IPS DF 6.9 (cell line): ENCODE measurements around the gene FMOD.

Experiments used
- DNase-seq: peaks from one replicate; pipeline ENCODE4 v3.0.0-alpha.2; 2013; ENCODE audit warnings: low read depth, low spot score
- H3K27ac ChIP-seq: one replicate; pipeline ENCODE4 v1.5.1; 2013; ENCODE audit warnings: low read length, control low read depth
- H3K27me3 ChIP-seq: 2 replicates; pipeline ENCODE4 v1.6.1; 2013; ENCODE audit warnings: mild to moderate bottlenecking, low read length; ENCODE audit not compliant: control insufficient read depth, insufficient read depth
- H3K36me3 ChIP-seq: 2 replicates; pipeline ENCODE4 v1.6.1; 2013; ENCODE audit warnings: low read length; ENCODE audit not compliant: control insufficient read depth, insufficient read depth
- H3K4me1 ChIP-seq: 2 replicates; pipeline ENCODE4 v1.6.1; 2013; ENCODE audit warnings: low read length; ENCODE audit not compliant: control insufficient read depth, insufficient read depth
- H3K4me3 ChIP-seq: 2 replicates; pipeline ENCODE4 v1.5.1; 2013; ENCODE audit warnings: mild to moderate bottlenecking, low read length
- H3K9me3 ChIP-seq: 2 replicates; pipeline ENCODE4 v1.6.1; 2013; ENCODE audit warnings: low read length, inconsistent platforms; ENCODE audit not compliant: control insufficient read depth, insufficient read depth
- WGBS: extraction: QIAGEN DNeasy Blood & Tissue Kit; methylation state at CpG from one replicate; pipeline ENCODE4 v1.1.7; 2013; ENCODE audit warnings: mixed read lengths, missing lambda C conversion rate; ENCODE audit not compliant: insufficient read length, insufficient coverage; 5-methylcytosine and 5-hydroxymethylcytosine counted together

The FMOD gene

DNA sequence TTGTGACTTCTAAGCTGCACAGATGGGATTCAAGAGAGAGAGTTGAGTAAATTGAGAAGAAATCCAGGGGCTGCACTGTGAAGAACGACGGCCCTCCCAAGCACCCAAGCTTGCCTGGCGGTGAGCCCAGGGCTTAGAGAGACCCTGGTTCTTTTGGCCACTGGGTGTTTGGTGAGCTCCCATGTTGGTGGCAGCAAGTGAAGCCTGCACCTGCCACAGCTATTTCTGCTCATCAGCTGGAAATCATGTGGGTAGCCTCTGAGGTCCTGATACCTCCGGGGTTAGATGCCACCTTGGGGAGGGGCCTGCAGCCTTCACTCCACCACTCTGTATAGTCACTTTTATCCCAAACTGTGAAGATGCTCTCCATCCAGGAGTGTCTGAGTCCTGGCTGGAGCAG is 51.8 kb downstream of the FMOD start:
- no CpG with 5 or more reads among the region's 4 CpGs for WGBS
- Histone ChIP-seq H3K27ac (no peak overlapping the region), H3K36me3 (no peaks in the 10 kb centered on the region), H3K4me3 (no peak overlapping the region), H3K27me3 (peaks cover 28% of the 10 kb centered on the region; the same call in 1 of the 2 replicates), H3K4me1 (no peaks in the 10 kb centered on the region), H3K9me3 (no peaks in the 10 kb centered on the region)
- DNase-seq, result no peak

DNA sequence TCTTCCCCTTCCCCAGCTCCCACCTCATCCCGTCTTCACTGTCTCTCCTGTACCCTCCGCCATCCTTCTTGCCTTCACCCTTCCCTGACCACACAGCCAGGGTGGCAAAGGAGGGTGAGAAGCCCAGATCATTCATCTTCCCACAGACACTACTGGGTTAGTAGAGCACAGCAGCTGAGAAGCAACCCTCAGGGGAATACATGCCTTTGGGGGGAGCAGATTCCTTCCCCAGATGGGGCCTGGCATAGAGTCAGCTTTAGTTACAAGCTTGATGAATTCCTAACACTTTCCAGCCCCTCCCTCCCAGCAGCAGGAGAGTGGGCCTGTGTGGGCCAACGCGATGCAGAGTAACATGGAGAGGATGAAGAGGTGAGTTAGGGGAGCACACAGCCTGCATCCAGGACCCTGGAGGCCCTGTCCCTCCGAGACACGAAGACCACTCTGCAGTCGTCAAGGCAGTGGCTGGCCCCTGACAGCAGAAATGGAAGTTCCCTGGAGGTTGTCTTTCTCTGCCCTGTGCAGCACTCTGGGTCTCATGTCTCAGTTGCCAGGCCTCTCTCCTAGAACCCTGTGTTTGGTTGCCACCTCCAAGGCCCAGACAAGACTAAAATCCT is 54.4 kb downstream of the FMOD start:
- Histone ChIP-seq H3K36me3 (no peaks in the 10 kb centered on the region), H3K27me3 (peaks cover 13% of the 10 kb centered on the region; the same call in 1 of the 2 replicates)
- DNase-seq, result no peak

DNA sequence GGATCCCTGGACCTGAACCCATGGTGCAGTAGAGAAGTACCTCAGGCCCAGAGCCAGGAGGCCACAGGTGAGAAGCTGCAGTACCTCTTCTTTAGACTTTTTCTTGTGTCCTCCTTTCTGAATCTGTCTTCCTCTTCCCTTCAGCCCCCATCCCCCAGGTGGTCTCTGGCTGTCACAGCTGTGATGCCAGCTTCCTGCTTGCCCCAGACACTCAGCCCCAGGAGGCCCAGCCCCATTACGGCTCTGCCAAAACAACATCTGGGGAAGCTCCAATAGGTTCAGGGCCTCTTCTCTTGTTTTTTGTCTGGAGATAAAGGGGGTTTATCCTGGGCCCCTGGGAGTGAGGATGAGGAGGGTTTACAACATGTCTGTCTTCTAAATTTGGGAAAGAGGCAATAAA is 55.1 kb downstream of the FMOD start:
- Histone ChIP-seq H3K27me3 (peaks cover 9% of the 10 kb centered on the region; the same call in 1 of the 2 replicates), H3K4me1 (peaks cover 11% of the 10 kb centered on the region; the same call in 1 of the 2 replicates), H3K9me3 (no peaks in the 10 kb centered on the region), H3K27ac (no peak overlapping the region), H3K36me3 (no peaks in the 10 kb centered on the region), H3K4me3 (no peak overlapping the region)
- WGBS, result no CpG with 5 or more reads among the region's 1 CpG
- no peak for DNase-seq

More for the DNA sequence above, 54.4 kb downstream of the FMOD start:
- WGBS, result no CpG with 5 or more reads among the region's 7 CpGs
- H3K4me3 ChIP-seq, result no peak overlapping the region
- no peaks in the 10 kb centered on the region for H3K9me3 ChIP-seq
- H3K4me1 ChIP-seq, result peaks cover 3% of the 10 kb centered on the region; the same call in 1 of the 2 replicates
- no peak overlapping the region for H3K27ac ChIP-seq

DNA sequence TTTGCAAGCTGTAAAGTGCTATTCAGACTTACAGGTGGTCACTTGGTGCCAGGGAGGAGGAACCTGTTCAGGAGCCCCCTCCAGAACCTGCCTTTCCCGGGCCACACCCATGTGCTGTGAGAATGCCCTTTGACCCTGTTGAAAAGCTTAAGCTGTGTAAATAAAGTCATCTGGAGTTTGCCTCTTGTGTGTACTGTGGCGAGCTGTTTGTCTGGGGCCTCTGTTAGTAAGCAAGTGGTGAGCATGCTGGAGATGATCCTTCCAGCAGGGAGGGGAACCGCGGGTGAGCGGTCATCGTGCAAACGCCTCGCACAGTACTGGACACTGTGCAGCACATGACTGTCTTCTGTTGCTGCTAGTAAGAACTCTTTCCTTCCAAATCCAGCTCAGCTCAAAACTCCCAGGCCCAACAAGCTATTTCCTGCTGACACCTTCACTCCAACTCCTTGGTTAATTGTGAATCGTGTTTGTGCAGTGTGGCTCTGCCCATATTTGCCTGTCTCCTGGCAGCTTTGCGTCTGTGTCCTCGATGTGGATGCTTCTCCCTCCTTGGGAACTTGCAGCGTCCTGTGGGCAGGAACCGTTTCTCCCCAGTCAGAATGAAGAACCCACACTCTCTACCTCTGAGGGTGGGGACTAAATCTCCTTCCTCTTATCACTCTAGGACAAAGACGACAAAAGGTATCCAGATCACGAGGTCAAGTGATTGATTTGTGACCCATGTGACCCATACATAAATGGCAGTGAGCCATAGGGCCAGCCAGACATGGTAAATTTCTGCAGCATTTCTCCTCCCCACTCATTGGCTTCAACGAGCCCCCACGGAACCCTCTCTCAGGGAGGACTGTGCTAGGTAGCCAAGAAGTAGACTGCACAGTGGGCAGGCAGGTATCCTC is 59.5 kb downstream of the FMOD start:
- H3K4me1 ChIP-seq, result peaks cover 28% of the 10 kb centered on the region
- H3K9me3 ChIP-seq, result no peaks in the 10 kb centered on the region
- no CpG with 5 or more reads among the region's 17 CpGs for WGBS
- peaks cover 5% of the 10 kb centered on the region; the same call in 1 of the 2 replicates for H3K27me3 ChIP-seq
- H3K4me3 ChIP-seq, result no peak overlapping the region
- H3K36me3 ChIP-seq, result no peaks in the 10 kb centered on the region
- DNase-seq, result no peak
- no peak overlapping the region for H3K27ac ChIP-seq
